ENCODE data around the gene CCDC92.
"Not testable (repeated sequence)": the region's sequence is repeated elsewhere in the genome, so short reads cannot be mapped to it uniquely, and the experiment has no call there.

CCDC92 gene

DNA sequence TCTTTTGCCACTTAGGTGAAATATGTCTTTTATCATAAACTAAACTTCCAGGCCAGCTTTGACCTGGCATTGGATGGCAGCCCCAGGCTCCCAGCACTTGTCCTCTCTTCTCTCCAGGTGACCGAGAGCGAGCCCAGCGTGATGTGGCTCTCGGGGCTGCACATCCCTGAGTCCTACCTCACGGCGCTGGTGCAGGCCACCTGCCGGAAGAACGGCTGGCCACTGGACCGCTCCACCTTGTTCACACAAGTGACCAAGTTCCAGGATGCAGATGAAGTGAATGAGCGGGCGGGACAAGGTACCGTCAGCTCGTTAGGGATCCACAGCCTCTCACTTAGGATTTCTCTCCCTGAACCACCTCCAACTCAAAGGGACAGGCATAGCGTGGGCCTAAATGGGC, 39.4 kb downstream of the CCDC92 start:
- no peak for DNase-seq

- DNase-seq = no peak
Observed at GRCh38 chr12:123931686-123932321, 40.8 kb downstream of the CCDC92 start.

DNA sequence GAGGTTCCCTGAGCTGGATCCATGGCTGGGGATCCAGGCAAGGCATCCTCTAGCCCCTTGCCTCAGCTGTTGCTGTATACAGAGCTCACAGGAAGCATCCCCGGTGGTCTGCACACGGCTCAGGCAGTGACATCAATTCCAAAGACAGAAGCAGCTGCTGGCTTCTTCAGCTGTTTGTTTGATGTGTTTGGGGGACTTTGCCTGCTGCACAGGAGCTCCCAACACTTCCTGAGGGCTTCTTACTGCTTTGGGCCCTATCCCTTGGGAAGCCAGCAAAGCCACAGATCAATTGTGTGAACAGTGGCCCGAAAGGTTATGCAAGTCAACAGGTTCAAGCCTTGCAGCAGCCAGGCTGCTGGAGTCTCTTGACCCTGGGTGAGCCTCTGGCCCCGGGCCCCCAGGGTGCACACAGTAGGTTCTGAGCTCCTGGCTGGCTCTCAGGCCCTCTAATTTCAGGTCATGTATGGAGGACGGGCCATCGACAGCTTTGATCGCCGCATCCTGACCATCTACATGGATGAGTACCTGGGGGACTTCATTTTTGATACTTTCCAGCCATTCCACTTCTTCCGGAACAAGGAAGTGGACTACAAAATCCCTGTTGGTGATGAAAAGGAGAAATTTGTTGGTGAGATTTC, 42.6 kb downstream of the CCDC92 start:
- no peak for DNase-seq

- DNase-seq = no peak
Observed at GRCh38 chr12:123928897-123929296, 43.7 kb downstream of the CCDC92 start.

- no peak for DNase-seq
Observed at GRCh38 chr12:123928274-123928865, 44.3 kb downstream of the CCDC92 start.

GRCh38 chr12:123924539-123924938, 48.1 kb downstream of the CCDC92 start:
- no peak for DNase-seq

GRCh38 chr12:123923927-123924326, 48.7 kb downstream of the CCDC92 start:
- no peak for DNase-seq

DNA sequence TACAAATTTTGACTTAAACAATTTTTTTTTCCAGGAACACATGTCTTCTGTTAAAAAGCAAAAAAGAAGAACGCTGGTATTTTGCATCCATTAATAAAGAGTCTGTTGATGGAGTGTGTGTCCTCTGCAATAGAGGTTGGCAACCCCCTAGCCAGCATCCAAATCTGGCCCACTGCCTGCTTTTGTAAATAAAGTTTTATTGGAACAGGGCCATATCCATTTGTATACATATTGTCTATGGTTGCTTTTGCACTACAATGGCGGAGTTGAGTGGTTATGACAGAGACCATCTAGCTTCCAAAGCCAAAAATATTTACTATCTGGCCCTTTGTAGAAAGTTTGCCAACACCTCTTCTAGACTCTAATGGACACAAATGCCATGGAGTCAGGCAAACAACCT, 49.6 kb downstream of the CCDC92 start:
- no peak for DNase-seq

GRCh38 chr12:123919980-123920360, 52.7 kb downstream of the CCDC92 start:
- DNase-seq = no peak

DNA sequence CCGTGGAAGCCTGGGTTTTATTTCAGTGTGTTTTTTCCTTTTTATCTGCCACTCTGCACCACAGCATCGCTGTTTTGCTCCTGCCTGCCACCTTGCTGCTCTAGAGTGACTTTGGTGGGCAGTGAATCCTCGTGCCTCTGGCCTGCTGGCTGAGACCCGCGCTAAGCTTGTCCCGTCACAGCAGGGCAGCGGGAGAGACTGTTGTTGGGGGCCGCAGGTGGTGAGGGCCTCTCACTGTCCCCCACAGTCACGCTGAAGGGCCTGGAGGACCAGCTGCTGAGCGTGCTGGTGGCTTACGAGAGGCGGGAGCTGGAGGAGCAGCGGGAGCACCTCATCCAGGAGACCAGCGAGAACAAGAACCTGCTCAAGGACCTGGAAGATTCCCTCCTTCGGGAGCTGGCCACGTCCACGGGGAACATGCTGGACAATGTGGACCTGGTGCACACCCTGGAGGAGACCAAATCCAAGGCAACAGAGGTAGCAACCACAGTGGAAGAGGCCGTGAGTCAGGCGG, 55.2 kb downstream of the CCDC92 start:
- no peak for DNase-seq

- no peak for DNase-seq
Observed at GRCh38 chr12:123916729-123917128, 55.9 kb downstream of the CCDC92 start.

DNA sequence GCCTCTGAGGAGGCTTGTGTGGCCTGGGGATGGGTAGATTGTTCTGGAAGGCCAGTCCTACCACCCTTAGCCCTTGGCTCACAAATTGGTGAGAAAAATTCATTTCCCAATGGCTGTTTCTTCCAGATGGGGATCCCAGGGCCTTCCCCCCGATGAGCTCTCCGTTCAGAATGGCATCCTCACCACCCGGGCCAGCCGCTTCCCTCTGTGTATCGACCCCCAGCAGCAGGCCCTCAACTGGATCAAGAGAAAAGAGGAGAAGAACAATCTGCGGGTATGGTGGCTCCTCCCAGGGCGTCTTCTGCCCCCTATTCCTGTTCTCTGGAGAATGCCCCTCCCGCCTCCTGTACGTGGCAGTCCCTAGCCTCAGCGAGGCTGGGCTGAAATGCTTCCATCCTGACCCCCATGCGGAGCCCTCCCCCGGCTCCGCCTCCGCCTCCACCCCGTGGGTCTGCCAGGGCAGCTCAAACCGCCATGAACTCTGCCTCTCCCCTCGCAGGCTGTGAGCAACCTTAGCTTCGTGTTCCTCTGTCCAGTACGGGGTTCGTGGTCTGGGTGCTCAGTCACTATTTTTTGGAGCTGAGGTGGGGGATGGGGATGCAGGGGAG, 57.8 kb downstream of the CCDC92 start:
- no peak for DNase-seq

DNA sequence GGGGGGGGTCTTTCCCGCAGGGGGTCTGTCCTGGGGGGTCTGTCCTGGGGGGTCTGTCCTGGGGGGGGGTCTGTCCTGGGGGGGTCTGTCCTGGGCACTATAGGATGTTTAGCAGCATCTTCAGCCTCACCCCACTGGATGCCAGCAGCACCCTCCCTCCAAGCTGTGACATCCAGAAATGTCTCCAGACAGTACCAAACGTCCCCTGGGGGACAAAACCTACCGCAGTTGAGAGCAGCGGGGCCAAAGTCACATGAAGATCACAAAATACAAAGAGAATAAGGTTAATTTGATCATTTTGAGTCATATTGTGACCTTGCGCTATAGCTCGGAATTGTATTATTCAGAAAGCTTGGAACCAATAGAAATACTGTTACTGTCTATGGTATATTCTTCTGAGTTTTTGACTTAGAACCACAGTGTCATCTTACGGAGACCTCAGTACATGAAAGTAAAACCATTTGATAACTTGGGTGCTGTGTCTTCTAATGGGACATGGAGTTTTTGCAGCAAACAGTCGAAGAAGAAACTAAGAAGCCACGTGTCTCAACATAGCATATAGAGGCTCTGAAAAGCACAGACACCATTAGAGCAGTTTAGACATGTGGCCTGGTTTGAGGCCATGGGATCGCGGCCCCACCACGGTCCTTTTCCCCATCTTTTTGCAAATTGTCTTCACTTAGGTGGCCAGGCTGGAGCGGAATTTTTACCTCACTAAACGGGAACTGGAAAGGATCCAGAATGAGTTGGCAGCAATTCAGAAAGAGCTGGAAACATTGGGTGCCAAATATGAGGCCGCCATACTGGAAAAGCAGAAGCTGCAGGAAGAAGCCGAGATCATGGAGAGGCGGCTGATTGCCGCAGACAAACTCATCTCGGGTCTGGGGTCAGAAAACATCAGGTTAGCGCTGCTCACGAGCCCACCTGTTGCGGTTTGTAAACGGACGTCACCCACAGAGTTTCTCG, 59.9 kb downstream of the CCDC92 start:
- DNase-seq = no peak

- DNase-seq = not testable (repeated sequence)
Observed at GRCh38 chr12:123911672-123912409, 60.8 kb downstream of the CCDC92 start.

GRCh38 chr12:123910761-123911193, 61.9 kb downstream of the CCDC92 start:
- DNase-seq = no peak

DNA sequence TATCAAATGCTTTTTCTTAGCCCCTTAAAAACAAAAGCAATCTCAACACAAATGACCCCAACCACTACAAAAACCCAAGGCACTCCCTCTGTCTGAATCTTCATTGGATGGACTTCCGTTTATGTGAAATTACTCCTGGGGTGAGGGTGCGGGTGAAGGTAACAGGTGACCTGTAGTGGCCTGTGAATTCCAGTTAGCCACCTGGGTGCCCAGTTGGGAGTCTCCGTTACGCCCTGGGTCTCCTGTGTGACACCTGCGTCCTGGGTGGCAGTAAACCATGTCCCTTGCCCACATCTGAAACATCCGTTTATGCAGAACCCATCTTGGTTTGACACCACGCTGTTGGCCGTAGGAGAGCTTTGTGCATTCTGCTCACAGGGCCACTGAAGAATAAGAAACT, 62.6 kb downstream of the CCDC92 start:
- DNase-seq = no peak

GRCh38 chr12:123908884-123909725, 63.5 kb downstream of the CCDC92 start:
- no peak for DNase-seq

- no peak for DNase-seq
Observed at GRCh38 chr12:123907726-123908476, 64.7 kb downstream of the CCDC92 start.

GRCh38 chr12:123906711-123907420, 65.8 kb downstream of the CCDC92 start:
- no peak for DNase-seq
